Panc1 (cell line): Measurements from ENCODE around the gene PRR19. TPM values are rescaled to one million over a fixed set of nuclear protein-coding genes. Genes with fewer than 3 reads are reported as not detected.
A peak's percentile ranks its signal among the peaks of the same experiment; 100 is the strongest.

Experiments used
- ATAC-seq: fragments of 200-7000 bp; cut with Tn5 transposase; 2 replicates; pipeline ENCODE4 v1.9.1; 2020; ENCODE audit warnings: mild to moderate bottlenecking, moderate library complexity
- BruUV-seq: library from RNA; stranded (reverse); fragments of 400-500 nt; replicated peaks from 2 replicates; lab custom pipeline; 2021; lab: Mats Ljungman, UMichigan
- CTCF ChIA-PET: fragments of 300-600 bp; sonication (Branson Sonifier 250); formaldehyde crosslinking; loops from one replicate; lab custom pipeline; 2022; ENCODE audit warnings: antibody characterized with exemption; lab: Charles Lee
- POLR2A ChIA-PET: fragments of 300-600 bp; sonication (Branson Sonifier 250); formaldehyde crosslinking; loops from one replicate; lab custom pipeline; 2022; ENCODE audit warnings: antibody characterized with exemption; lab: Charles Lee
- DNase-seq: peaks from one replicate; pipeline ENCODE4 v3.0.0-alpha.2; 2010; ENCODE audit warnings: low read depth, low spot score
- H3K27ac ChIP-seq: 2 replicates; pipeline ENCODE4 v1.5.1; 2011; ENCODE audit warnings: mild to moderate bottlenecking, low read length, inconsistent platforms
- H3K27me3 ChIP-seq: fragments of 200-500 bp; sonication (Bioruptor generic); 2 replicates; pipeline ENCODE4 v1.6.0; 2014; ENCODE audit warnings: low read length, inconsistent platforms; ENCODE audit not compliant: control insufficient read depth, insufficient read depth
- H3K36me3 ChIP-seq: fragments of 200-500 bp; sonication (Bioruptor generic); 2 replicates; pipeline ENCODE4 v1.5.1; 2014; ENCODE audit warnings: inconsistent platforms, mild to moderate bottlenecking, low read length, moderate library complexity; ENCODE audit not compliant: control insufficient read depth, insufficient read depth
- H3K4me1 ChIP-seq: 2 replicates; pipeline ENCODE4 v1.5.1; 2011; ENCODE audit warnings: inconsistent platforms, mild to moderate bottlenecking, low read length, moderate library complexity; ENCODE audit not compliant: control insufficient read depth, insufficient read depth
- H3K4me3 ChIP-seq, 2 experiments: 2 replicates each; pipeline ENCODE4 v1.5.1; 2011 to 2012; ENCODE audit warnings: low read depth in 2 of 2, low read length in 2 of 2, mild to moderate bottlenecking in 2 of 2, inconsistent platforms in 1 of 2, moderate library complexity in 1 of 2
- H3K9me3 ChIP-seq: fragments of 200-500 bp; sonication (Bioruptor generic); 2 replicates; pipeline ENCODE4 v1.5.1; 2014; ENCODE audit warnings: low read depth, mild to moderate bottlenecking, inconsistent platforms, low read length, moderate library complexity; ENCODE audit not compliant: control insufficient read depth, insufficient read depth
- POLR2AphosphoS5 ChIP-seq: IDR thresholded peaks from 2 replicates; pipeline ENCODE4 v1.6.1; 2012; ENCODE audit warnings: mild to moderate bottlenecking, low read depth, low read length, moderate library complexity
- SIN3A ChIP-seq: IDR thresholded peaks from 2 replicates; pipeline ENCODE4 v1.6.1; 2012; ENCODE audit warnings: low read depth, mild to moderate bottlenecking, low read length, moderate library complexity, borderline replicate concordance; ENCODE audit not compliant: insufficient read depth
- TCF7L2 ChIP-seq: IDR thresholded peaks from 2 replicates; pipeline ENCODE4 v1.6.1; 2011; ENCODE audit warnings: mild to moderate bottlenecking, low read depth, low read length, inconsistent platforms
- in situ Hi-C: cut with HindIII; loops from 2 replicates; pipeline ENCODE4 v1.10.0; 2016; ENCODE audit warnings: low sequenced_read_pairs, low pct_unique_long_range_greater_than_20kb
- intact Hi-C: fragments of 100-400 bp; cut with micrococcal nuclease; formaldehyde crosslinking; loops from one replicate; pipeline ENCODE4 v1.10.0; 2022; ENCODE audit not compliant: unreplicated experiment
- total RNA-seq: library from RNA; stranded (reverse); gene quantifications from one replicate; pipeline ENCODE4 v1.2.1, GENCODE V29; 2021; ENCODE audit not compliant: unreplicated experiment
- TF ChIP-seq, protein P1 (sequence below), 2 experiments: IDR thresholded peaks; 2 replicates each; pipeline ENCODE4 v1.6.1; 2011 to 2012; ENCODE audit warnings: low read depth in 2 of 2, control low read depth in 1 of 2, low read length in 1 of 2, mild to moderate bottlenecking in 1 of 2, moderate library complexity in 1 of 2; ENCODE audit not compliant: insufficient read depth in 1 of 2
- TF ChIP-seq, protein P2 (sequence below): fragments of 450-650 bp; IDR thresholded peaks from 2 replicates; pipeline ENCODE4 v1.5.1; 2017; ENCODE audit warnings: mild to moderate bottlenecking

Gene PRR19
- total RNA-seq, 1 experiment from 2014 or later: 2.1 TPM

DNA sequence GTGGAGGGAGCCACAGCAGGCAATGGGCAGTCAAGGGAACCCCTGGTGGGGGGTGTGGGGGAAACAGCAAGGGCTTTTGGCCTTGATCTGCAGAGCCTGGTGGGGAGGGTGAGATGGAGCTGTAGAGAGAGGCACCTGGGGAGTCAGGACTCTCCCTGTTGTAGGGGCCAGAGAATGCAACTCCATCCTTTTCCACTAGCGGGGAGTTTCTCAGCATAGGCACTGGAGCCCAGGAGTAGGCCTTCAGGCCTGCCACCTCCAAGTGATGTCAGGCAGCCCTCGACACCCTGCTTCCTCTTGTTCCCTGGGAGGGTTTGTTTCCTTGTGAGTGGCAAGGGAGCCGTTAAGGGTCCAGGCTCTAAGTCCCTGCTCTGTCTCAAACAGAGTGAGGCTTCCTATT is 48.5 kb downstream of the PRR19 start:
- Histone ChIP-seq H3K27ac (no peak overlapping the region), H3K9me3 (no peaks in the 10 kb centered on the region), H3K4me3 (no peak overlapping the region), H3K27me3 (no peaks in the 10 kb centered on the region), H3K4me1 (no peaks in the 10 kb centered on the region), H3K36me3 (no peaks in the 10 kb centered on the region)
- ATAC-seq (peak; percentile 56), DNase-seq (no peak)
- CTCF ChIA-PET: no interaction called here
- no TSS peak for BruUV-seq
- POLR2A ChIA-PET: no interaction called here
- intact Hi-C loops (no loop called here), in situ Hi-C loops (no loop called here)
- TF ChIP-seq TCF7L2 (no peak), POLR2AphosphoS5 (no peak), SIN3A (no peak)
- TF ChIP-seq, protein P1, sequence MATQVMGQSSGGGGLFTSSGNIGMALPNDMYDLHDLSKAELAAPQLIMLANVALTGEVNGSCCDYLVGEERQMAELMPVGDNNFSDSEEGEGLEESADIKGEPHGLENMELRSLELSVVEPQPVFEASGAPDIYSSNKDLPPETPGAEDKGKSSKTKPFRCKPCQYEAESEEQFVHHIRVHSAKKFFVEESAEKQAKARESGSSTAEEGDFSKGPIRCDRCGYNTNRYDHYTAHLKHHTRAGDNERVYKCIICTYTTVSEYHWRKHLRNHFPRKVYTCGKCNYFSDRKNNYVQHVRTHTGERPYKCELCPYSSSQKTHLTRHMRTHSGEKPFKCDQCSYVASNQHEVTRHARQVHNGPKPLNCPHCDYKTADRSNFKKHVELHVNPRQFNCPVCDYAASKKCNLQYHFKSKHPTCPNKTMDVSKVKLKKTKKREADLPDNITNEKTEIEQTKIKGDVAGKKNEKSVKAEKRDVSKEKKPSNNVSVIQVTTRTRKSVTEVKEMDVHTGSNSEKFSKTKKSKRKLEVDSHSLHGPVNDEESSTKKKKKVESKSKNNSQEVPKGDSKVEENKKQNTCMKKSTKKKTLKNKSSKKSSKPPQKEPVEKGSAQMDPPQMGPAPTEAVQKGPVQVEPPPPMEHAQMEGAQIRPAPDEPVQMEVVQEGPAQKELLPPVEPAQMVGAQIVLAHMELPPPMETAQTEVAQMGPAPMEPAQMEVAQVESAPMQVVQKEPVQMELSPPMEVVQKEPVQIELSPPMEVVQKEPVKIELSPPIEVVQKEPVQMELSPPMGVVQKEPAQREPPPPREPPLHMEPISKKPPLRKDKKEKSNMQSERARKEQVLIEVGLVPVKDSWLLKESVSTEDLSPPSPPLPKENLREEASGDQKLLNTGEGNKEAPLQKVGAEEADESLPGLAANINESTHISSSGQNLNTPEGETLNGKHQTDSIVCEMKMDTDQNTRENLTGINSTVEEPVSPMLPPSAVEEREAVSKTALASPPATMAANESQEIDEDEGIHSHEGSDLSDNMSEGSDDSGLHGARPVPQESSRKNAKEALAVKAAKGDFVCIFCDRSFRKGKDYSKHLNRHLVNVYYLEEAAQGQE (IDR thresholded peaks at IDR 0.05; ENCODE audit: insufficient read depth in 1 of 2, low read depth in 2 of 2, low read length in 1 of 2): no peak
- TF ChIP-seq, protein P2, sequence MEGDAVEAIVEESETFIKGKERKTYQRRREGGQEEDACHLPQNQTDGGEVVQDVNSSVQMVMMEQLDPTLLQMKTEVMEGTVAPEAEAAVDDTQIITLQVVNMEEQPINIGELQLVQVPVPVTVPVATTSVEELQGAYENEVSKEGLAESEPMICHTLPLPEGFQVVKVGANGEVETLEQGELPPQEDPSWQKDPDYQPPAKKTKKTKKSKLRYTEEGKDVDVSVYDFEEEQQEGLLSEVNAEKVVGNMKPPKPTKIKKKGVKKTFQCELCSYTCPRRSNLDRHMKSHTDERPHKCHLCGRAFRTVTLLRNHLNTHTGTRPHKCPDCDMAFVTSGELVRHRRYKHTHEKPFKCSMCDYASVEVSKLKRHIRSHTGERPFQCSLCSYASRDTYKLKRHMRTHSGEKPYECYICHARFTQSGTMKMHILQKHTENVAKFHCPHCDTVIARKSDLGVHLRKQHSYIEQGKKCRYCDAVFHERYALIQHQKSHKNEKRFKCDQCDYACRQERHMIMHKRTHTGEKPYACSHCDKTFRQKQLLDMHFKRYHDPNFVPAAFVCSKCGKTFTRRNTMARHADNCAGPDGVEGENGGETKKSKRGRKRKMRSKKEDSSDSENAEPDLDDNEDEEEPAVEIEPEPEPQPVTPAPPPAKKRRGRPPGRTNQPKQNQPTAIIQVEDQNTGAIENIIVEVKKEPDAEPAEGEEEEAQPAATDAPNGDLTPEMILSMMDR: no peak

DNA sequence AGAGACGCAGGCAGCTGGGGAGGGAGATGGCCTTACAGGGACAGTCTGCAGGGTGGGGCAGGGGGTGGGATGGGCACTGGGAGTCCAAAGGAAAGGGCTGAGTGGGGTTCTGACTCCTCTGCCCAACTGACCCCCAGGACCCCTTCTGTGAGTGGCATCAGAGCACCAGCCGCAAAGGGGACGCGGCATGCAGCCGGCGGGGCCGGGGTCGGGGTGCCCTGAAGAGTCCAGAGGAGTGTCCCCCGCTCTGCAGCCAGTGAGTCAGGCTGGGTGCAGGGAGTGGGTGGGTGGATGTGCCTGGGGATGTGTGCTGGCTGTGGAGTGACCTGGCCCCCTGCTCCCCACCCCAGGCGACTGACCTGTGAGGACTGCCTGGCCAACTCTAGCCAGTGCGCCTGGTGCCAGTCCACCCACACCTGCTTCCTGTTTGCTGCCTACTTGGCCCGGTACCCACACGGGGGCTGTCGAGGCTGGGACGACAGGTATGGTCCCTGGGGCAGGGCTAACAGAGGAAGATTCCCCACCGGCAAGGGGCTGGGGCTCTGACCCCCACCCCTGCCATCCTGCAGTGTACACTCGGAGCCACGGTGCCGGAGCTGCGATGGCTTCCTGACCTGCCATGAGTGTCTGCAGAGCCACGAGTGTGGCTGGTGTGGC is 49.3 kb downstream of the PRR19 start:
- DNase-seq (no peak), ATAC-seq (no peak)
- BruUV-seq: no TSS peak
- Histone ChIP-seq H3K36me3 (no peaks in the 10 kb centered on the region), H3K4me1 (no peaks in the 10 kb centered on the region), H3K27ac (no peak overlapping the region), H3K4me3 (no peak overlapping the region), H3K27me3 (no peaks in the 10 kb centered on the region), H3K9me3 (no peaks in the 10 kb centered on the region)
- POLR2A ChIA-PET: no interaction called here
- in situ Hi-C loops (no loop called here), intact Hi-C loops (no loop called here)
- TF ChIP-seq SIN3A: no peak
- TF ChIP-seq, protein P1 (IDR thresholded peaks at IDR 0.05; ENCODE audit: insufficient read depth in 1 of 2, low read depth in 2 of 2, low read length in 1 of 2): no peak
- CTCF ChIA-PET: no interaction called here
